Measurements from ENCODE around the gene HTD2.
A peak's percentile ranks its signal among the peaks of the same experiment; 100 is the strongest.

Gene HTD2

GRCh38 chr3:58292866-58293265 lies 13.5 kb upstream of the HTD2 start:
- DNase-seq (ENCODE audit: low spot score): no peak

DNA sequence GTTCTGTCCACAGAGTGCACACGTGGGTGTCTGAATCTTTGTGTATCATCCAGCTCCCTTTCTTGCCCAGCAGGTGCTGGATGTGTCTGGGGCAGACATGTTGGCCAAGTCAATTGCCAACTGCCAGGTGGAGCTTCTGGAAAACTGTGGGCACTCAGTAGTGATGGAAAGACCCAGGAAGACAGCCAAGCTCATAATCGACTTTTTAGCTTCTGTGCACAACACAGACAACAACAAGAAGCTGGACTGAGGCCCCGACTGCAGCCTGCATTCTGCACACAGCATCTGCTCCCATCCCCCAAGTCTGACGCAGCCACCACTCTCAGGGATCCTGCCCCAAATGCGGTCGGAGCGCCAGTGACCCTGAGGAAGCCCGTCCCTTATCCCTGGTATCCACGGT lies 12.8 kb upstream of the HTD2 start:
- DNase-seq (ENCODE audit: low spot score): no peak

GRCh38 chr3:58296269-58296668 lies 10.1 kb upstream of the HTD2 start:
- DNase-seq (ENCODE audit: low spot score): no peak

- no peak for DNase-seq (ENCODE audit: low spot score)
Observed at GRCh38 chr3:58296843-58297242, 9.5 kb upstream of the HTD2 start.

- DNase-seq (ENCODE audit: low spot score): no peak
Observed at GRCh38 chr3:58298190-58298589, 8.1 kb upstream of the HTD2 start.

DNA sequence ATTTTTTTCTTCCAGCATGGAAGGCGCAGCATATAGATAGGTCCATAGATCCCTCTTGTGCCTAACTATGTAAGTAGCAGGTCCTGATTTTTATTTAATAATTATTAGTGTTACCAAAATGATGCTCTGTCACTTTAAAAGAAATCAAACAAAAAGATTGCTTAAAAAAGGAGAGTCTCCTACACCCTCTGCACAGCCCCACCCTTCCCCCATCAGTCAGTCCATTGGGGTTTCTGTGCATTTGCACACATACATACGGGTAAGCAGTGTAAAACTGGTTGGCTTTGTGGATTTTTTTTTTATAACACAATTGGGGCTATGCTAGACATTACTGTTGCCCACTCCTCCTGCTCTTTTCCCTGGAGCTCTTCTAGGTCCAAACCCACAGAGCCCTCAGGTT lies 7.2 kb upstream of the HTD2 start:
- no peak for DNase-seq (ENCODE audit: low spot score)

- DNase-seq (ENCODE audit: low spot score): peak; percentile 39
Observed at GRCh38 chr3:58299839-58300516, 6.3 kb upstream of the HTD2 start.

DNA sequence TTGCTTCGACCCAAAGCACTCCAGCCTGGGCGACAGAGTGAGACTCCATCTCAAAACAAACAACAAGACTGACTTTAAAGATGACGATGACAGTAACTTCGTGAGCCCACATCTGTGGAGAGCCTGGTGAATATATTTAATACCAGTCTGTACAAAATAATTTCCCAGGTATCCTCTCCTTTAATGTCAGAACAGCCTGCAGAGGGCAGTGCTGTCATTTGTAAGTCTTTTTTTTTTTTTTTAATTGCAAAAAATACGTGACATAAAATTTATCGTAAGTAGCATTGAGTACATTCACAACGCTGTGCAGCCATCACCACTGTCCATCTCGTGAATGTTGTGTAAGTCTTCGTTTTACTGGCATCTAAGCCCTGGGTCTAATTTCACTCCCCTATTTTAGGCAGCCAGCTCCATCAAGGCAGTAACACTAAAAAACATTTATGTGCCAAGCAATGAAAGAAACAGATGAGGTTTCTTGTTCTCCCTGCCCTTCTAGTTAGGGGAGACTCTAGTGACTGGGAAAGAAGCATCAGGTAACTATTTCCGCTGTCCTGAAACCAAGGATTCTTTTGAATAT lies 1.4 kb downstream of the HTD2 start:
- peak; percentile 43 for DNase-seq (ENCODE audit: low spot score)

GRCh38 chr3:58308728-58309127 lies 2.4 kb downstream of the HTD2 start:
- no peak for DNase-seq (ENCODE audit: low spot score)

GRCh38 chr3:58317811-58318210 lies 11.5 kb downstream of the HTD2 start:
- DNase-seq (ENCODE audit: low spot score): no peak

- DNase-seq (ENCODE audit: low spot score): no peak
Observed at GRCh38 chr3:58321791-58322190, 15.5 kb downstream of the HTD2 start.

DNA sequence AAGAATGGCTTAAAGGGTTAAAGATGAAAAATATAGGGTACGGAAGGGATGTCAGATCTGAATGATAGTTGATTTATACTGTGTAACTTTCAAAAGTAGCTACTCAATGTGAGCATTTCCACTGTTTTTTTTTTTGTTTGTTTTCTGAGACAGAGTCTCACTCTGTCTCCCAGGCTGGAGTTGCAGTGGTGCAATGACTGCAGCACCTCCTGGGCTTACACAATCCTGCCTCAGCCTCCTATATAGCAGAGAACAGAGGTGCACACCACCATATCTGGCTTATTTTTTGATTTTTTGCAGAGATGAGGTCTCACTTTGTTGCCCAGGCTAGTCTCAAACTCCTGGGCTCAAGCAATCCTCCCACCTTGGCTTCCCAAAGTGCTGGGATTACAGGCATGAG lies 16.5 kb downstream of the HTD2 start:
- no peak for DNase-seq (ENCODE audit: low spot score)

DNA sequence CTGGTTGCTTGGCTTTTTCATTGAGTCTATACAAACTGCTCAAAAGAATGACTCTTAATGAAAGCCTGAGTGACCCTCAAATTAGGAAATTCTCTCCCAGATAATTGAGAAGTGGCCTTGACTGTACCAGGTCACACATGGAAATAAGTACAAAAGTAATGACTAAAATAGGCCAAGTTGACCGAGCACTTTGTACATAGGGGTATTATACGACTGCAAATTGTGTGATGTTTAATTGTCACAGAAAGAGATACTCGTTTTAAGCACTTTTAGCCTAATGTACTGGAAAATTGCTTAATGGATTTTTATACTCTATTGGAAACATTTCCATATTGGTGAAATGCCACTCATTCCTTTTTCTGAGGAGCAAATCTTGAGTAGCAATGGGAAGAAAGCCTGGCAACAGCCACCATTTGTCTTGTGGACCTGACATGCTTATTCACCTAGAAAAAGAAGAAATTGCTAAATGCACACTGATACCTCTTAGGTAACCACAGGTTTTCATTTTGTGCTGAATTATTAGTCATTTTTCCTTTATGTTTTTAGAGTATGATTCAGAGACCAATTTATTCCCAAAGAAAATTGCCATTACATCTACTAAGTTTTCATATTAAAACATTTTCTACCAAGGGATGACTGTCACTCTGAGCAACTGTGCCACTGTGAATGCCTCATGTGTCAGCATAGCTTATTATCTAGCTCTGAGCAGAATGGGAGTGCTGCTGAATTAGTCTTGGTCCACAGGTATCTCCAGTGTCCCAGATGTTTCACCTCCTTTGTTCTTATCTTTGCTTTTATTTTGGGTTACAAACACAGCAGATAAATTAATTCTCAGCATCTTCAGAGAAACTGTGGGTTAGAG lies 17.4 kb downstream of the HTD2 start:
- no peak for DNase-seq (ENCODE audit: low spot score)

GRCh38 chr3:58324391-58325390 lies 18.4 kb downstream of the HTD2 start:
- DNase-seq (ENCODE audit: low spot score): no peak

GRCh38 chr3:58325525-58325992 lies 19.2 kb downstream of the HTD2 start:
- no peak for DNase-seq (ENCODE audit: low spot score)

GRCh38 chr3:58326267-58326900 lies 20.1 kb downstream of the HTD2 start:
- DNase-seq (ENCODE audit: low spot score): no peak

DNA sequence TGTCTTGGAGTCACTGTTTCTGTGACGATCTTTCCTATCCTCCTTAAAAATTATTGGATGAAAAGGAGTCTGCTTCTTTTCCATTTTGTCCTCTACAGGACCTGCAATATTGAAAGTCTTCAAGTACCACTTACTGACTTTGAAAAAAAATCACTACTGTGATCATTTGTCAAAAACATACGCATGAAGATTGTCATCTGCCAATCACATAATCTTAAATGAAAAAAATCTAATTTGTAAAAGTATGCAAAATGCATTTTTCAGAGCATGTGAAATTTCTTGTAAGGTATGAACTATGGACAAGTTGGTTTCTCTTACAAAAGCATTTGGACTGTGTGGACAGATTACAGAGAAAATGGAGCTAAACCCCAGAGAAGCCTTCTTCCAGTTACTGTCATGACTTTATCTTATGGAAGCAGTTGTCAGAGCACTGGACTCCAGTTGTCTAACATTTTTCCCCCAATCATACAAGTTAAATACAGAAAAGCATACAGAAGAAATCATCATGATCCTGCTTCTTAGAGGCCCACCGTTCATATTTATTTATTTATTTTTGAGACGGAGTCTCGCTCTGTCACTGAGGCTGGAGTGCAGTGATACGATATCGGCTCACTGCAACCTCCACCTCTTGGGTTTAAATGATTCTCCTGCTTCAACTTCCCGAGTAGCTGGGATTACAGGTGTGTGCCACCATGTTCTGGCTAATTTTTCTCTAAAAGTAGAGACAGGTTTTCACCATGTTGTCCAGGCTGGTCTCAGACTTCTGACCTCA lies 23.0 kb downstream of the HTD2 start:
- DNase-seq (ENCODE audit: low spot score): no peak

DNA sequence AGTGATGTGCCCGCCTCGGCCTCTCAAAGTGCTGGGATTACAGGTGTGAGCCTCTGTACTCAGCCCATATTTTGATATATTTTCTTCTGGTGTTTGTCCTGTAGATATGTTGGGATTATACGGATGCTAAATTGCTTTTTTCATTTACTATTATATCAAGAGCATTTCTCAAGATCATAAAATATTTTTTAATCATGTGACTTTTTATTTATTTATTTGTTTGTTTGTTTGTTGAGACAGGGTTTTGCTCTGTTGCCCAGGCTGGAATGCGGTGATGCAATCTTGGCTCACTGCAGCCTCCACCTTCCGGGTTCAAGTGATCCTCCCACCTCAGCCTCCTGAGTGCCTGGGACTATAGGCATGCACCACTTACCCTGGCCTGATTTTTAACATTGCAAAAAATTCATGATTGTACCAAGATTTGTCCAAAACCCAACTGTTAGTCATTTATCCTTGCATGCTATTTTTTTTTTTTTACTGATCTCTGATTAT lies 23.6 kb downstream of the HTD2 start:
- no peak for DNase-seq (ENCODE audit: low spot score)

DNA sequence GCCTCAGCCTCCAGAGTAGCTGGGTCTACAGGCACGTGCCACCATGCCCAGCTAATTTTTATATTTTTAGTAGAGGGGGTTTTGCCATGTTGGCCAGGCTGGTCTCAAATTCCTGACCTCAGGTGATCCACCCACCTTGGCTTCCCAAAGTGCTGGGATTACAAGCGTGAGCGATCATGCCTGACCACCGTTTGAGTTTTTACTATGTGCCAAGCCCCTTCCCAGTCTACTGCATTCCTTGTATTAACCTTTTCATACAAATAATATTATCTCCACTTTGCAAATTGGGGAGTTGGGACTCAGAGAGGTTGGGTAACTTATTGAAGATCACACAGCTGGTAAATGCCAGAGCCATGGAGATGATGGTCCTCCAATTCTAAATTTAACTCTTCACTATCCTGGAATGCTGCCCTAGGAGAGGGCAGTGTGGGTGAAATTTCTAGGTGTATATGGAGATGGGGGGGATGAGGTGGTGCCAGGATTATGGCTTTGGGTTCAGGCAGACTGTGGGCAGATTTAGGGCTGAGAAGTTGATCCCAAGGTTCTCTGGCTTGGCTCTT lies 25.4 kb downstream of the HTD2 start:
- DNase-seq (ENCODE audit: low spot score): no peak

- peak; percentile 88 for DNase-seq (ENCODE audit: low spot score)
Observed at GRCh38 chr3:58332575-58333188, 26.4 kb downstream of the HTD2 start, which contains the start of gene PXK. TSS of gene PXK (plus strand) at chr3:58332892. CDS start at chr3:58332989, 97 bp downstream.

Measured in AG08396 (cell line).